ENCODE data around the gene TUBB1. TPM values are rescaled to one million over a fixed set of nuclear protein-coding genes. Genes with fewer than 3 reads are reported as not detected.

Gene TUBB1
- total and polyA plus RNA-seq, 2 of the 13 experiments (the other 11 are each of a cell fraction or from before 2014, with no cell fraction given) = 0.11 to 57.6 TPM

GRCh38 chr20:59015812-59016711 lies 3.2 kb upstream of the TUBB1 start (continued):
- TF ChIP-seq PHF21A (CRISPR knock-in tag; IDR thresholded peaks at IDR 0.05) (peak; percentile 96), FOXP4 (CRISPR knock-in tag; IDR thresholded peaks at IDR 0.05) (peak; percentile 98), TFAP4 (IDR thresholded peaks at IDR 0.05; ENCODE audit: borderline replicate concordance, low read depth) (peak; percentile 94), ZNF720 (CRISPR knock-in tag; IDR thresholded peaks at IDR 0.05) (0 out of 2 replicates have a peak, but pooled peaks have one; percentile 80), ZNF740 (CRISPR knock-in tag; IDR thresholded peaks at IDR 0.05) (no peak), ZNF652 (CRISPR knock-in tag; IDR thresholded peaks at IDR 0.05; ENCODE audit: borderline replicate concordance, low read depth) (peak; percentile 38; the same call in 1 of the 2 replicates), SNAPC5 (CRISPR knock-in tag; IDR thresholded peaks at IDR 0.05; ENCODE audit: borderline replicate concordance) (no peak), ZNF232 (CRISPR knock-in tag; IDR thresholded peaks at IDR 0.05; ENCODE audit: borderline replicate concordance) (no peak; the same call in 1 of the 2 replicates), TEAD3 (CRISPR knock-in tag; optimal IDR thresholded peaks at IDR 0.05; ENCODE audit: borderline replicate concordance) (peak; percentile 83), ARNT (IDR thresholded peaks at IDR 0.05) (no peak), CREM (IDR thresholded peaks at IDR 0.05) (peak; percentile 94), CREM (CRISPR knock-in tag; IDR thresholded peaks at IDR 0.05) (no peak), ZNF609 (CRISPR knock-in tag; IDR thresholded peaks at IDR 0.05; ENCODE audit: borderline replicate concordance) (peak; percentile 99), NR2C2 (CRISPR knock-in tag; IDR thresholded peaks at IDR 0.05; ENCODE audit: borderline replicate concordance) (0 out of 2 replicates have a peak, but pooled peaks have one; percentile 34), MAFF (IDR thresholded peaks at IDR 0.05; ENCODE audit: low read depth, low read length) (no peak), THAP11 (CRISPR knock-in tag; IDR thresholded peaks at IDR 0.05) (no peak; the same call in 1 of the 2 replicates), ZBTB4 (CRISPR knock-in tag; IDR thresholded peaks at IDR 0.05; ENCODE audit: borderline replicate concordance) (no peak)
